Spinal cord (tissue), 10 donors: ENCODE measurements around the gene NT5DC2. TPM values are rescaled to one million over a fixed set of nuclear protein-coding genes. Genes with fewer than 3 reads are reported as not detected.

ENCODE experiments used
- DNase-seq, 6 donors: peaks; one replicate each; pipeline versions ENCODE4 v3.0.0 to v3.0.0-alpha.2; 2013 to 2015; ENCODE audit warnings: low spot score in 6 of 6, low read depth in 4 of 6
- H3K27ac ChIP-seq: one replicate; pipeline ENCODE4 v1.5.1; 2013; ENCODE audit warnings: low read depth, low read length, control low read depth
- H3K27me3 ChIP-seq: one replicate; pipeline ENCODE4 v1.6.1; 2013; ENCODE audit warnings: low read length; ENCODE audit not compliant: control insufficient read depth, insufficient read depth
- H3K36me3 ChIP-seq: one replicate; pipeline ENCODE4 v1.6.1; 2013; ENCODE audit warnings: low read length; ENCODE audit not compliant: control insufficient read depth, insufficient read depth
- H3K4me1 ChIP-seq: one replicate; pipeline ENCODE4 v1.6.1; 2013; ENCODE audit warnings: low read length; ENCODE audit not compliant: control insufficient read depth, insufficient read depth
- H3K4me3 ChIP-seq: one replicate; pipeline ENCODE4 v1.5.1; 2013; ENCODE audit warnings: low read depth, low read length, control low read depth
- H3K9me3 ChIP-seq: one replicate; pipeline ENCODE4 v1.6.1; 2013; ENCODE audit warnings: low read length; ENCODE audit not compliant: control insufficient read depth, insufficient read depth
- WGBS: methylation state at CpG from one replicate; pipeline ENCODE4 v1.1.5; 2013; ENCODE audit warnings: missing lambda C conversion rate; ENCODE audit not compliant: insufficient coverage; 5-methylcytosine and 5-hydroxymethylcytosine counted together
- polyA plus RNA-seq, 2 donors: library from polyadenylated mRNA; unstranded; fragments of 120-200 nt; gene quantifications; one replicate each; pipeline ENCODE4 v1.2.1, GENCODE V29; 2013; ENCODE audit not compliant: insufficient read length in 2 of 2
- total RNA-seq, 2 donors: library from RNA; depleted of rRNA in 1 of 2; stranded (reverse); fragments of 120-200 nt in 1 of 2; fragments of >200 nt in 1 of 2; gene quantifications; one replicate each; pipeline versions ENCODE4 v1.2.3 to v1.2.4, GENCODE V29; 2013 to 2014
- donor health status: healthy.

NT5DC2 gene
- total and polyA plus RNA-seq, 4 donors, result 33.6 to 205 (median 144) TPM

DNA sequence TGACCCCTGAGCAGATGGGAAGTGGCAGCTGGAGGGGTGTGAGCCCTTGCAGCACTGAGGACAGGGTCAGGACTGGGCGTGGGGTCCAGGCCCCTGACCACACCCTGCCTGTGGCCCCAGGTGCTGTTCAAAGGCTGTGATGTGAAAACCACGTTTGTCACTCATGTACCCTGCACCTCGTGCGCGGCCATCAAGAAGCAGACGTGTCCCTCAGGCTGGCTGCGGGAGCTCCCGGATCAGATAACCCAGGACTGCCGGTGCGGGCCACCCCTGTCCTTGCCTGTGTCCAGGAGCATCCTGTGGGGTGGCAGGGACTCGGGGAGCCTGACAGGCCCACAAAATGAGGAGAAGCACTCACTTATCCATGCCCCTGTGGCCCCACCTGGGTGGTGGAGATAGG lies 32.6 kb downstream of the NT5DC2 start:
- DNase-seq, result no peak
- H3K4me3 ChIP-seq, result no peak overlapping the region
- H3K27ac ChIP-seq, result no peak overlapping the region
- WGBS, result 88% methylated on average over 11 of the region's 11 CpGs
- peaks cover 3% of the 10 kb centered on the region for H3K4me1 ChIP-seq
- no peaks in the 10 kb centered on the region for H3K27me3 ChIP-seq
- H3K36me3 ChIP-seq, result peaks cover 2% of the 10 kb centered on the region
- no peaks in the 10 kb centered on the region for H3K9me3 ChIP-seq

- Histone ChIP-seq H3K27ac (no peak overlapping the region), H3K4me1 (peaks cover 16% of the 10 kb centered on the region), H3K9me3 (no peaks in the 10 kb centered on the region), H3K27me3 (no peaks in the 10 kb centered on the region), H3K36me3 (peaks cover 22% of the 10 kb centered on the region), H3K4me3 (no peak overlapping the region)
- 67% methylated on average over 23 of the region's 24 CpGs for WGBS
- no peak for DNase-seq
These were observed 35.3 kb downstream of the NT5DC2 start for GRCh38 chr3:52498137-52499054.

- H3K9me3 ChIP-seq, result no peaks in the 10 kb centered on the region
- 76% methylated on average over 15 of the region's 16 CpGs for WGBS
- H3K36me3 ChIP-seq, result peaks cover 44% of the 10 kb centered on the region
- H3K4me3 ChIP-seq, result peak overlapping the region; percentile 27
- no peak for DNase-seq
- peaks cover 33% of the 10 kb centered on the region for H3K4me1 ChIP-seq
- H3K27me3 ChIP-seq, result no peaks in the 10 kb centered on the region
- no peak overlapping the region for H3K27ac ChIP-seq
These were observed 37.7 kb downstream of the NT5DC2 start for GRCh38 chr3:52495777-52496602.

GRCh38 chr3:52494886-52495495 lies 38.7 kb downstream of the NT5DC2 start, which contains the start of gene STAB1:
Gene STAB1, plus strand, starts transcription at chr3:52495338. Its CDS starts 76 bp downstream, at chr3:52495414.
- Histone ChIP-seq H3K27ac (no peak within 1 kb of the TSS), H3K4me1 (peaks cover 34% of the 10 kb centered on the region), H3K27me3 (no peaks in the 10 kb centered on the region), H3K36me3 (peaks cover 54% of the 10 kb centered on the region), H3K9me3 (no peaks in the 10 kb centered on the region), H3K4me3 (peak within 1 kb of the TSS; percentile 27)
- DNase-seq, result no peak
- WGBS, result 54% methylated on average over 25 of the region's 25 CpGs

DNA sequence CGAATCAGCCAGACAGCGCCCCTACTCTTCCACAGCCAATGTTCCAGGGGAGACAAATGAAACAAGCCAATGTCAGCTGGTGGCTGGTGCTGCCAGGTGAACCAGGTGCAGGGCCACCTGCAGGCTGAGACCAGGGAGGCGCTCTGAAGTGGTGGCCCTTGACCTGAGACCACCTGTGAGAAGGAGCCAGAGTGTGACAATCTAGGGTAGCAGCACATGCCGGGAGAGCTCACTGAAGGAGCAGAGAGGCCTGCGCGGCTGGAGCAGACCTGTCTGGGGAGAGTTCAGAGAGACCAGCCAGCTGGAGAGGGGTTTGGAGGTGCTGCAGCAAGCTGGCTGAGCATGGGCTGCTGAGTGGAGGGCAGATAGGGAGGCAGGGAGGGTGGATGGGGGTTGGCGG lies 39.2 kb downstream of the NT5DC2 start:
- no peak for DNase-seq
- peaks cover 60% of the 10 kb centered on the region for H3K36me3 ChIP-seq
- H3K4me3 ChIP-seq, result no peak overlapping the region
- H3K9me3 ChIP-seq, result no peaks in the 10 kb centered on the region
- H3K4me1 ChIP-seq, result peaks cover 34% of the 10 kb centered on the region
- H3K27me3 ChIP-seq, result no peaks in the 10 kb centered on the region
- WGBS, result 73% methylated on average over 7 of the region's 7 CpGs
- H3K27ac ChIP-seq, result no peak overlapping the region

GRCh38 chr3:52493232-52494017 lies 40.2 kb downstream of the NT5DC2 start:
- 100% methylated on average over 4 of the region's 7 CpGs for WGBS
- Histone ChIP-seq H3K4me1 (peaks cover 34% of the 10 kb centered on the region), H3K9me3 (no peaks in the 10 kb centered on the region), H3K27ac (no peak overlapping the region), H3K36me3 (peaks cover 70% of the 10 kb centered on the region), H3K27me3 (no peaks in the 10 kb centered on the region), H3K4me3 (no peak overlapping the region)
- no peak for DNase-seq

- no peaks in the 10 kb centered on the region for H3K27me3 ChIP-seq
- DNase-seq, result no peak
- H3K36me3 ChIP-seq, result peaks cover 83% of the 10 kb centered on the region
- 91% methylated on average over 21 of the region's 21 CpGs for WGBS
- no peak overlapping the region for H3K27ac ChIP-seq
- no peak overlapping the region for H3K4me3 ChIP-seq
- H3K4me1 ChIP-seq, result peaks cover 31% of the 10 kb centered on the region
- no peaks in the 10 kb centered on the region for H3K9me3 ChIP-seq
These were observed 41.6 kb downstream of the NT5DC2 start for GRCh38 chr3:52492059-52492458.

- Histone ChIP-seq H3K4me3 (no peak overlapping the region), H3K36me3 (peaks cover 94% of the 10 kb centered on the region), H3K4me1 (peaks cover 32% of the 10 kb centered on the region), H3K27ac (no peak overlapping the region), H3K9me3 (no peaks in the 10 kb centered on the region), H3K27me3 (no peaks in the 10 kb centered on the region)
- WGBS, result 91% methylated on average over 22 of the region's 23 CpGs
- DNase-seq, result no peak
These were observed 42.6 kb downstream of the NT5DC2 start for GRCh38 chr3:52490939-52491526.
